OCI-LY3 (cell line): ENCODE measurements around the gene HOXC5.

Experiments
- H2AFZ ChIP-seq: fragments of 200-600, 300-600 bp; shearing (Covaris generic); 2 replicates; pipeline ENCODE4 v1.6.0; 2014; ENCODE audit warnings: antibody characterized with exemption, low read depth, low read length
- H3K27ac ChIP-seq: fragments of 200-600, 300-600 bp; sonication (generic); 2 replicates; pipeline ENCODE4 v1.5.1; 2014; ENCODE audit warnings: mild to moderate bottlenecking, low read length, moderate library complexity, mixed read lengths
- H3K27me3 ChIP-seq: fragments of 200-600, 300-600 bp; sonication (generic); 2 replicates; pipeline ENCODE4 v1.6.1; 2014; ENCODE audit warnings: low read depth, low read length, mixed read lengths
- H3K36me3 ChIP-seq: fragments of 200-600, 300-600 bp; sonication (generic); replicated peaks from 2 replicates; pipeline ENCODE3; 2014; ENCODE audit warnings: low read depth, low read length, mixed read lengths
- H3K4me1 ChIP-seq: fragments of 300-600, 200-600 bp; sonication (generic); 2 replicates; pipeline ENCODE4 v1.6.1; 2014; ENCODE audit warnings: low read length, mixed read lengths
- H3K4me2 ChIP-seq: fragments of 200-600, 300-600 bp; sonication (generic); 2 replicates; pipeline ENCODE4 v1.6.1; 2014; ENCODE audit warnings: low read length, mixed read lengths
- H3K4me3 ChIP-seq: fragments of 300-600, 200-600 bp; sonication (generic); 2 replicates; pipeline ENCODE4 v1.5.1; 2014; ENCODE audit warnings: antibody characterized with exemption, mild to moderate bottlenecking, low read length, moderate library complexity
- H3K79me2 ChIP-seq: fragments of 300-600, 200-600 bp; shearing (Covaris generic); 2 replicates; pipeline ENCODE4 v1.6.1; 2014; ENCODE audit warnings: mild to moderate bottlenecking, low read length, mixed read lengths
- H3K9ac ChIP-seq: fragments of 300-600, 200-600 bp; shearing (Covaris generic); 2 replicates; pipeline ENCODE4 v1.6.0; 2014; ENCODE audit warnings: mild to moderate bottlenecking, low read length, moderate library complexity
- H3K9me3 ChIP-seq: fragments of 200-600, 300-600 bp; shearing (Covaris generic); 2 replicates; pipeline ENCODE4 v1.6.1; 2014; ENCODE audit warnings: low read length, mixed read lengths; ENCODE audit not compliant: insufficient read depth
- H4K20me1 ChIP-seq: fragments of 200-600, 300-600 bp; sonication (generic); 2 replicates; pipeline ENCODE4 v1.6.1; 2016; ENCODE audit warnings: low read length, mixed read lengths; ENCODE audit not compliant: insufficient read depth
- EZH2phosphoT487 ChIP-seq: fragments of 200-600 bp; shearing (Covaris generic); IDR thresholded peaks from 2 replicates; pipeline ENCODE4 v1.6.1; 2018; ENCODE audit warnings: antibody characterized with exemption, mixed run types, low read depth
- TF ChIP-seq, protein P1 (sequence below): fragments of 200-600, 300-600 bp; sonication (generic); IDR thresholded peaks from 2 replicates; pipeline ENCODE4 v1.5.1; 2014; ENCODE audit warnings: antibody characterized with exemption, low read length, low read depth

HOXC5 gene

DNA sequence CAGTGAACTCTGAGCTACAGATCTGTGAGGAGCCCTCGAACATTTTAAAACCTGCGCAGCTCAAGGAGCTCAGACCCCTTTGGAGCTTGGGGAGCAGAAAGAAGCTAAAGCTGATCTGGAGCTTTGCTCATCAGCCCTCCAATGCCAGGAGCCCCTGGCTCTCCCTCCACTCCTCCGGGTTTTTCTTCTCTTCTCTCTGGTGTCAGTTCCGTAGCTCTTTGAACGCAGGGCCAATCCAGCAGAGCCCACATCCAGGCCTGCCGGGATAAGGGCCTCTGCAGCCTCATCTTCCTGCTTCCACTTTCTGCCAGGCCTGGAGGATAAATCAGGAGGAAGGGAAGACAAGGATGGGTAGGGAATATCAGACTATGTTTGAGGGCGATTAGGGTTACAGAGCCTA, 26.8 kb downstream of the HOXC5 start:
- Histone ChIP-seq H3K4me3 (no peak overlapping the region), H3K9me3 (no peaks in the 10 kb centered on the region), H3K4me2 (no peak overlapping the region), H3K9ac (no peak overlapping the region), H3K4me1 (peaks cover 3% of the 10 kb centered on the region), H3K27ac (no peak overlapping the region), H4K20me1 (no peaks in the 10 kb centered on the region), H3K79me2 (peaks cover 11% of the 10 kb centered on the region), H3K36me3 (peaks cover 16% of the 10 kb centered on the region), H2AFZ (no peak overlapping the region), H3K27me3 (no peaks in the 10 kb centered on the region)
- TF ChIP-seq, protein P1, sequence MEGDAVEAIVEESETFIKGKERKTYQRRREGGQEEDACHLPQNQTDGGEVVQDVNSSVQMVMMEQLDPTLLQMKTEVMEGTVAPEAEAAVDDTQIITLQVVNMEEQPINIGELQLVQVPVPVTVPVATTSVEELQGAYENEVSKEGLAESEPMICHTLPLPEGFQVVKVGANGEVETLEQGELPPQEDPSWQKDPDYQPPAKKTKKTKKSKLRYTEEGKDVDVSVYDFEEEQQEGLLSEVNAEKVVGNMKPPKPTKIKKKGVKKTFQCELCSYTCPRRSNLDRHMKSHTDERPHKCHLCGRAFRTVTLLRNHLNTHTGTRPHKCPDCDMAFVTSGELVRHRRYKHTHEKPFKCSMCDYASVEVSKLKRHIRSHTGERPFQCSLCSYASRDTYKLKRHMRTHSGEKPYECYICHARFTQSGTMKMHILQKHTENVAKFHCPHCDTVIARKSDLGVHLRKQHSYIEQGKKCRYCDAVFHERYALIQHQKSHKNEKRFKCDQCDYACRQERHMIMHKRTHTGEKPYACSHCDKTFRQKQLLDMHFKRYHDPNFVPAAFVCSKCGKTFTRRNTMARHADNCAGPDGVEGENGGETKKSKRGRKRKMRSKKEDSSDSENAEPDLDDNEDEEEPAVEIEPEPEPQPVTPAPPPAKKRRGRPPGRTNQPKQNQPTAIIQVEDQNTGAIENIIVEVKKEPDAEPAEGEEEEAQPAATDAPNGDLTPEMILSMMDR: no peak
- no peak for TF ChIP-seq EZH2phosphoT487

DNA sequence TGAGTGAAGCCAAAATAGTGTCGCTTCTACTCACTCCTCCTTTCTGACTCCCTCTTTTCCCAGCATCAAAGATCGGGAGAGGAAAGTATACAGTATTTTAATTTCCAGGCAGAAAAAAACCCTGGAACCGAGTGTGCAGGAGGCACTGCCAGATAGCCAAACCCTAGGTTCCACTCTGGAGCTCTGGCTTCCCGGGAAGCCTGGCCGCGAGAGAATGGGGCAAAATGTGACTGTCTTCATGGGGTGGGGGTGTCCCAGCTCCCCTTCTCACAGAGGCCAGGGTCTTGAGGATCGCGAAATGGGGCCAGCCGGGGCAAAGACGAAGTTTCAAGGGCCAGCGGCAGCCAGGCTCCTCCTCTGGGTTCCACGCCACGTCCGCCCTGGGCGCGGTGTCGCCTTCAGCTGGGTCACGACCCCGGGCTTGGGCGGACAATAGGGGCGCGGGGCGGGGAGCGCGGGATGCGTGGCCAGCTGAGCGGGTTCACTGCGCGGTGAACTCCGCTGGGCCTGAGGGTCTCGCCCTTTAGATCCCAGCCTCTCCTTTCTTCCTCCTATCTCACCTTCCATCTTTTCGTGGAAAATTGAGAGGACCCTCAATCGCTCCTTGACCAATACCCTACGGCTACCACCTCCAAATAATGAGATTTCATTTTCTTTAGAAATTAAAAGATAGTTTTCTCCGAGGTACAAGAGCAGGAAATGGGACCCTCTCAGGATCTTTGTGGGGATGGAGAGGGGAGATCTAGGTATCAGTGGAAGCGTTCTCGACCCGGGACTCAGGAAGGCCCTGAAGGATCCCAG, 27.5 kb downstream of the HOXC5 start:
- H3K9ac ChIP-seq: no peak overlapping the region
- no peak for TF ChIP-seq EZH2phosphoT487
- TF ChIP-seq, protein P1: no peak
- H4K20me1 ChIP-seq: no peaks in the 10 kb centered on the region
- peaks cover 15% of the 10 kb centered on the region for H3K36me3 ChIP-seq
- H3K4me1 ChIP-seq: no peaks in the 10 kb centered on the region; the same call in 1 of the 2 replicates
- no peak overlapping the region for H3K27ac ChIP-seq
- no peaks in the 10 kb centered on the region for H3K27me3 ChIP-seq
- H2AFZ ChIP-seq: no peak overlapping the region
- H3K9me3 ChIP-seq: no peaks in the 10 kb centered on the region
- no peak overlapping the region for H3K4me3 ChIP-seq
- peaks cover 6% of the 10 kb centered on the region; the same call in 1 of the 2 replicates for H3K79me2 ChIP-seq
- H3K4me2 ChIP-seq: no peak overlapping the region

DNA sequence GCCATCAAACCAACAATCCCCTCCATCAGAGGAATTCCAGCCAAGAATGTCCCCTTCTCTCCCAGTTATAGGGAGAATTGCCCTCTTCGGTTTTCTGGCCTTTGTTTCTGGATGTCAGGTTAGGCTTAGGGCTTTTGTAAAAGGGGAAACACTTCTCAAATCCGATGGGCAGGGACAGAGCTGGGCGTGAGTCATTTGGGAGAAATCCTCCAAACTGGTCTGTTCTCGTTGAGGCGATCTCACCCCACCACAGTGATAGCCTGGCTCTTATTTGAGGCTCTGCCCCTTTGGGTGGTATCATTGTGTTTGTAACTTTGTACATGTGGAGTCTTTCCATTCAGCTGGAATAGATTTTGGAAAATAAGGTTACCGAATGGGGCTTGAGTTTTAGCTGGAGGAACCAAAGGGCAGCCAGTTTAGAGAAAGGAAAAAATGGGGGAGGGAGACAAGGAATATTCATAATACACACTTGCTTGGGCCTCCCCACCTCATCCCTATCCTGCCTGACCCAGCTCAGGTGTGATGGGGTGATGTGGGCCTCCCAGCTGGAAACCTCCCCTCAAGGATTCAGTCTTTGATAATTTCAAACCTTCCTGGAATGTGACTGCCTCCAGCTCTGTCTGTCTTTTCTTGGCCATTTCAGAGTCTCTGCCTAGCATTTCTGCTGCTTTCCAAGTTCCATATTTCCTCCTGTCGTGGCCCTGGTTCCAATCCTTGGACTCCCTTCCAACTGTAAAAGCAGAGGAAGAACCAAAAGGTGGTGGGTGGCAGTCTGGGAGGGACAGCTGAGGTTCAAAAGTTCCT, 28.3 kb downstream of the HOXC5 start:
- 0 out of 2 replicates have a peak, but pooled peaks cover under 1% of the 10 kb centered on the region for H3K79me2 ChIP-seq
- H3K9ac ChIP-seq: no peak overlapping the region
- TF ChIP-seq, protein P1: no peak
- TF ChIP-seq EZH2phosphoT487: no peak
- H3K4me2 ChIP-seq: no peak overlapping the region
- H3K27ac ChIP-seq: no peak overlapping the region
- no peaks in the 10 kb centered on the region for H3K27me3 ChIP-seq
- H2AFZ ChIP-seq: no peak overlapping the region
- peaks cover 1% of the 10 kb centered on the region; the same call in 1 of the 2 replicates for H3K4me1 ChIP-seq
- no peaks in the 10 kb centered on the region for H3K9me3 ChIP-seq
- H4K20me1 ChIP-seq: no peaks in the 10 kb centered on the region
- no peak overlapping the region for H3K4me3 ChIP-seq
- peaks cover 7% of the 10 kb centered on the region for H3K36me3 ChIP-seq

DNA sequence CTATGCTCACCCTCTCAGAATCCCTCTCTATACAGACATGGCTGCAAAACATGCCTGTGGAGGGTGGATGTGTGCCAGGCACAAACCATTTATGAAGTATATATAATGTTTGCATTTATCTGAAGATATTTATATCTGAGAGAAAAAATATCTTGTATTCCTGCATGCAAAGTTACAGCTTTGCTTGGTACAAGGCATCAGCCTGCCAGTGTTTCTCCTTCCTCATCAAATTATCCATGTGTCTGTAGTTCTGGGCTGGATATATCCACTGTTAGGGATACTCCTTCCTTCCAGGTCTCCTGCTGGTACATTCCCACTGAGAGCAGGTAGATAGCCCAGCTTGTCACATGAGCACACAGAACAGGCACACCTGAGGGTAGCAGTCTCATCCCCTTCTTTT, 32.8 kb downstream of the HOXC5 start:
- Histone ChIP-seq H3K4me2 (no peak overlapping the region), H3K9ac (no peak overlapping the region), H3K4me1 (peaks cover 5% of the 10 kb centered on the region; the same call in 1 of the 2 replicates), H3K27ac (no peak overlapping the region), H3K27me3 (no peaks in the 10 kb centered on the region), H4K20me1 (no peaks in the 10 kb centered on the region), H2AFZ (no peak overlapping the region), H3K36me3 (no peaks in the 10 kb centered on the region), H3K9me3 (no peaks in the 10 kb centered on the region), H3K79me2 (no peaks in the 10 kb centered on the region), H3K4me3 (no peak overlapping the region)
- TF ChIP-seq, protein P1: no peak
- TF ChIP-seq EZH2phosphoT487: no peak
